Measurements from ENCODE around the gene ANKRD12.
"Not testable (repeated sequence)": the region's sequence is repeated elsewhere in the genome, so short reads cannot be mapped to it uniquely, and the experiment has no call there.

The ANKRD12 gene

DNA sequence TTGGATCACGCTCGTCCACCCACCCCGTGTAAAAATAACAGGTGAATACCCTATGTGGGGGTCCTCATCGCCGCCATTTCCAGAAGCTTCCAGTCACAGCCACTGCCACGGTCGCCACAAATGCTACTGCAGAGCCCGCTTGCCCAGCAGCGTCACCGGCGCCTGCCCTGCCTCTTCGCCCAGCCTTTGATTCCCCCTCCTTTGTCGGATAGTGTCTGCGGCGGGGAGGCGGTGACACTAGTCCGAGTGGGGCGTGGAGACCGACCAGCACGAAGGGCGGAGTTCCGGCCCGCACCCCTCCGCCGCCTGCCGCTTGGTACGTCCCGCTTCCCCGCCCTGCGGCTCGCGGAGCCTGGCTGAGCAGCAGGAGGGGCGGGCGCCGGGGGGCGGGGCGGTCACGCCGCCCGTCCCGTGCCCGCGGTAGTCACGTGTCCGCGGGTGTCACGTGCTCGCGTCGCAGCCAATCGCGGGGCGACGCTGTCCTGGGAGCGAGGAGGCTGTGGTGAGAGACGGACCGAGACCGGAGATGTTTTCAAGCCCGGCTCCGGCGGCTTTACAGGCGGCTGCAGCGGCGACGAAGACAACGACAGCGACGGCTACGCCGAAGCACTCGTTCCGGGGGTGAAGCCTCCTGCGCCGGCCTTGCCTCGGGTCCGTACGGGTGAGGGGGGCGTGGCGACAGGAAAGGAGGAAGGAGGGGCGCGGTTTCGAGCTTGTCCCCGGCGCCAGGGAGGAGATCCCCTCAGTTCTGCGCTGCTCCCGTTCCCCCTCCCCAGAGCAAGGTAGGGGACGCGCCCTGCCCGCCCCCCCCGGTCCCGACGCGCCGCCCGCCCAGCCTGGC is at the start of gene ANKRD12:
Gene ANKRD12 (plus strand): TSS at position 467 of the 841 bp plus-strand sequence. CDS start 45,652 bp downstream, outside the sequence.
- DNase-seq = peak; percentile 93

DNA sequence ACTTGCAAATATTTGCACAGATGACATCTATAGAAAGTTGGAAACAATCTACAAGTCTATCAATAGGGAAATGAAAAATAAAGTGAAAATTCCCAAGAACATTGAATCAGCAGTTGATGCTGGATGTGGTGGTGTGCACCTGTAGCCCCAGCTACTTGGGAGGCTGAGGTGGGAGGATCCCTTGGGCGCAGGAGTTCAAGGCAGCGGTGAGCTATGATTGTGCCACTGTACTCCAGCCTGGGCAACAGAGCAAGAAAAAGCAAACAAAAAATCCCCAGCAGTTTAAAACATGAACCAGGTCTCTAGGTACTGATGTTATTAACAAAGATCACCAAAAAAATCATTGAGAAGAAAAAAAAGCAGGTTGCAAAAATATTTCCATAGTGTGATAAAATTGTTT is 49.4 kb upstream of the ANKRD12 start:
- DNase-seq = no peak

- no peak for DNase-seq
These were observed 48.3 kb upstream of the ANKRD12 start for GRCh38 chr18:9088252-9088651.

- DNase-seq = not testable (repeated sequence)
These were observed 47.9 kb upstream of the ANKRD12 start for GRCh38 chr18:9088727-9089126.

DNA sequence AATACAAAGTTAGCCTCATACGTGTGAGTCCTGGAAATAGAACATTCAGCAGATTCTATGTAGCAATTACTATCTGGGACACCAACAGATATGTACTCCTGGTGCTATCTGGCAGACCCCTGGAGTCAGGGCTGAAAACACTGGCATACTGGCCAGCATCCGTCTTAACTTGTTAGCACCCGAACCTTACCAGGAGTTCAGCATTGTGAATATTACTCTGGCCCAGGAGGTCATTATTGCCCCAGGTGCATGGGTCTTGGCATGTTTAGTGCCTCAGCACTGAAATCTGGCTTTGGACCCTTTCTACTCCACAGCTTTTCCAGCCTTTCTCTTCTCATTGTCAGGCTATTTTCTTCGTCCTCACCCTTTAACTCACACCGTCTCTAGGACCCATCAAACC is 46.0 kb upstream of the ANKRD12 start:
- no peak for DNase-seq

DNA sequence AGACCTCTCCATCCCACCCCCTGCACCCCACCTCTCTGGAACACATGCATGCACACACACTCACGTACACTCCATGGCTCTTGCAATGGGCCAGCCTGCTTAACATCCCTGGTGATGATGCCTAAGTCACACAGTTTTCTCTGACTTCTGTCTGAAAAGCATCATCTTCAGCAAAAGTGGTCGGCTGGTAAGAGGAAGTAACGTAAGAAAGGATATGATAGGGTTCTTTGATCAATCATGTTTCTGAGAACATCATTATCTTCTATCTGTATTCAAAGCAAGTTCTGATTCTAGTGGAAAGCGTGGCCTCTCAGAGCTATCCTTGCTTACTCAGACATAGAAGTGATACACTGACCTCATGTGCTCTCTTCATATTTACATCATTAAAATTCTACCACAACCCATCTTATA is 45.5 kb upstream of the ANKRD12 start:
- no peak for DNase-seq

GRCh38 chr18:9092665-9093064 is 43.9 kb upstream of the ANKRD12 start:
- no peak for DNase-seq

DNA sequence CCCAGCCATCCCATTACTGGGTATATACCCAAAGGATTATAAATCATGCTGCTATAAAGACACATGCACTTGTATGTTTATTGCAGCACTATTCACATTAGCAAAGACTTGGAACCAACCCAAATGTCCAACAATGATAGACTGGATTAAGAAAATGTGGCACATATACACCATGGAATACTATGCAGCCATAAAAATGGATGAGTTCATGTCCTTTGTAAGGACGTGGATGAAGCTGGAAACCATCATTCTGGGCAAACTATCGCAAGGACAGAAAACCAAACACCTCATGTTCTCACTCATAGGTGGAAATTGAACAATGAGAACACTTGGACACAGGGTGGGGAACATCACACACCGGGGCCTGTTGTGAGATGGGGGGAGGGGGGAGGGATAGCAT is 43.5 kb upstream of the ANKRD12 start:
- not testable (repeated sequence) for DNase-seq

DNA sequence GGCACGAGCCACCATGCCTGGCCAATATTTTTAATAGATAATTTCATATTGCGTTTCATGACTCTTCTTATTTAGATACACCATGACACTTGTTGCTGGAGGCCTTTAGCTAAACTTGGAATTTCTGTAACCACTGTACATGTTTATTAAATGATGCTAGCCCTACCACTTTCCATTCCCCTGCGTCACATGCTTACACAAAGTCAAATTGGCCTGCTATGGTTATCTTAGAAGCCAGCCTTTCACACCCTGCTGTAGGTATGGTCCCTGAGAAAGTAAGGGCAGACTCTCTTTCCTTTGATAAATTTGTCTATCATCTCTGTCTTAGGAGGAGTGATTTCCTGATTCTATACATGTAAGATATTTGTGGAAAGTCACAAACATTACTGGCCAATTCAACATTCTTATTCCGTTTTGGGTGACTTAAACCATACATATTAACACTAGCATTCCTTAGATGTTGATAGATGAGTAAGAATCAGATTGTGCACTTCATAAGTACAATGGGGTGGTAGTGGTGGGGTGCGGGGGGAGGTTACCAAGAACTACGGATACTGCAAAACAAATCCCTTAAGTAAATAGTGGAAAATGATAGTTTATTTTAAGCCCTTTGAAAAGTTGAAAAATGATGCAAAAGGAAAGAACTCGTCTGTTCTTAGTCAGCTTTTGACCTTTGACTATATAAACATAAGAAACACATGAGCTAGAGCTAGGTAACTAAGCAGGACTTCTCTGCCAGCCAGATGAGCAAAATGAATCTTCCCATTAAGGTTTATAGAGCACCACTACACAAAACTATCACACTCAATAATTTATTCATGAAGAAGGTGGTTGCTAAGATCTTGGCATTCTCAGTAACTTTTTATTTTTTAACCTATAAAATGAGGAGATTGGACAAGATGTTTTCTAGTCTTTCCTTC is 42.0 kb upstream of the ANKRD12 start:
- no peak for DNase-seq

GRCh38 chr18:9095297-9096006 is 41.1 kb upstream of the ANKRD12 start:
- DNase-seq = no peak

DNA sequence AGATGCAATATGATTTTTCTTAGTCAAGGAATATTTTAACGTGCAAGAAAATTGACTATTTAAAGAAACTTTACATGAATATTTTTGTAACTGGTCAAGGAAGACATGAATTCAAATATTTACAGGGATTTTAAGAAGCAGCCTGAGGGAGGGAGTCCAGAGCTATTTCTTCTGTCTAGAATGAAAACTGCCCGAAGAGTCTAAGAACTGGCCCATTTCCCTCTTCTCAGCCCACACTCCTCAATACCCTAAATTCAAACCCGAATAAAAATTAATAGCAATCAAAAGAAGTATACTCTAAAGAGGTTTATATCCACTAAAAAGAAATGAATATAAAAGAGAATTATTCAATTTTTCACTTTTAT is 40.6 kb upstream of the ANKRD12 start:
- no peak for DNase-seq

- DNase-seq = no peak
These were observed 39.9 kb upstream of the ANKRD12 start for GRCh38 chr18:9096685-9097084.

DNA sequence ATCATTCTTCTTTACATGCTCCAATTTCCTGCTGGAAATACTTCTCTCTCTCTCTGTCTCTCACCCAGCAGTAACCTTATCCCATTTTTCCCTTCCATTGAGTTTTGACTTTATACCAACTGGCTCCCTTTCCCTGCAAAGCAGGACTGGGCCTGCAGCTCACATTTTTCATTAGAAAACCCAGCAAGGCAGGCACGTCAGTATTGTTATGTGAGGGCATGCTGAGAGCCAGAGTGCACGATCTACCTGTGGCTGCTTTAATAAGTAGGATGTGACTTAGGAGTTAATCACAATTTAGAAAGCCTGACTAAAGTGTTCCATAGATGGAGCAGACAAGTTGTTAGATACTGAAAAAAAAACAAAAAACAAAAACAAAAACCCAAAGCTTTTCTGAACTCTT is 39.2 kb upstream of the ANKRD12 start:
- no peak for DNase-seq

DNA sequence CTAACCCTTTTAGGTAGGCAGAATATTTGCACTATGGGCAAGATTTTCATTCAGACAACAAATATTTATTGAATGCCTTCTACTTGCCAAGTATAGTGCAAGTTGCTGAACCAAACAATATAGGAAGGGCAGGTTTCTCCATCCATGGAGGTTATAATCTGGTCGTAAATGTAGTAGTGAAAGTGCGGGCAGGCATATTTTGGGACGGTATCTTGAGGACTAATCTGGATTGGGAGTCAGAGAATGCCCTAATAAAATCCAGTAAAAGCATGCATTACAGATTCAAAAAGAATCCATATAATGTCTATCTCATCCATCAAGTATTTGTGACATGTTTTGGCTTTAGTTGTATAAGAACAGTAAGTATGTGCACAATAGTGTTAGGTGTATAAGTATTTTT is 35.8 kb upstream of the ANKRD12 start:
- DNase-seq = no peak

DNA sequence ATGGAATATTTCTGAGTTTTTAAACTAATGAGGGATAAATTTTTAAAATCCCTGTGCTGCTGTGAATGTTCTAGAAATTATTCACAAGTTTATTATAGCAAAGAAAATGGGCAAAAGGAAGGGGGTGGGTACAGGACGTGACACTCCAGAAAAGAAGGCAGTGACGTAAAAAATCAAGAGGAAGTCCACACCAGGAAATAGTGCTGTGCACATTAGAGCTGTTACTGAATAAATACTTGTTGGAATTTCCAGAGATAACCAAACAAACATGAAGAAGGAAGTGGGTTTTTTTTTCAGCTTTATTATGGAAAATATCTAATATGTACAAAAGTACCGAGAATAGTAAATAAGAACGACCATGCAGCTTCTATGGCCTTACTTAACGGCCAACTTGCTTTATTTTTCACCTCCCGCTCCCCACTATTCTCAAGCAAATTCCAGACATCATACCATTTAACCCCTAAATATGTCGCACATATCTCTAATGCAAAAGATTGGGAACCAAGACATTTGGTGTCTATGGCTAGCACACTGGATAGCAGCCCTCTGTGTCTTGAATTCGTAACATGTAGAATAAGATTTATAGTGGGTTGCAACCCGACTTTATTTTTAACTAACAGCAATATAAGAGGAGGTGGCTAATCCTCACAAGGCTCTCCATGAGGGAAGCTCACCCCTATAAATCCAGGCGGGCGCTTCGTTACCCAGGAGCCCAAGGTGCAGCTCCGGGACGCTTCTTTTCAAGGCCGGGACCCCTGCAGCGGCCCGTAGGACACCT is 34.7 kb upstream of the ANKRD12 start:
- DNase-seq = peak; percentile 62

- peak; percentile 95 for DNase-seq
These were observed 33.8 kb upstream of the ANKRD12 start, which contains the start of gene NDUFV2 for GRCh38 chr18:9102508-9103375. Gene NDUFV2 (plus strand): TSS chr18:9102699. CDS start chr18:9102744, 45 bp downstream.

DNA sequence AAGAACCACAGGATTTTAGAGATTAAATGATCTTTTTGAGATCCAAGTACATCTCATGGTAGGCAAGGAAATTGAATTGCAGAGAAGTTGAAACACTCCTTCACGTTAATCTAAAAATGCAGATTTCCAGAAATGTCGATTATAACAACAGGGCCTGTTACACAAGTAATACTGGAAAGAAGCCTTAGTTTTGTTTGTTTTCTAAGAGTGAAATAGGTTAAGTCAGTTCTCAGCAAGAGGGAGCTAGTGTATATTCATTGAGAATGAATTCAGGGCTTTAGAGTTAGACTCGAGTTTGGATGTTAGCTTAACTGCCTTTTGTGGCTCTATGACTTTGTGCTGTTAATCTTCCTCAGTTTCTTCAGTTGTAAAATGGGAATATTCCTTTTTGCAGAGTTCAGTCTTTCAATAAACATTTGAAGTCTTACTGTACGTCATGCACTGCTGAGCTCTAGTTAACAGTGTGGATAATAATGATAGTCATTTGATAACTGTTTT is 33.2 kb upstream of the ANKRD12 start:
- DNase-seq = no peak

DNA sequence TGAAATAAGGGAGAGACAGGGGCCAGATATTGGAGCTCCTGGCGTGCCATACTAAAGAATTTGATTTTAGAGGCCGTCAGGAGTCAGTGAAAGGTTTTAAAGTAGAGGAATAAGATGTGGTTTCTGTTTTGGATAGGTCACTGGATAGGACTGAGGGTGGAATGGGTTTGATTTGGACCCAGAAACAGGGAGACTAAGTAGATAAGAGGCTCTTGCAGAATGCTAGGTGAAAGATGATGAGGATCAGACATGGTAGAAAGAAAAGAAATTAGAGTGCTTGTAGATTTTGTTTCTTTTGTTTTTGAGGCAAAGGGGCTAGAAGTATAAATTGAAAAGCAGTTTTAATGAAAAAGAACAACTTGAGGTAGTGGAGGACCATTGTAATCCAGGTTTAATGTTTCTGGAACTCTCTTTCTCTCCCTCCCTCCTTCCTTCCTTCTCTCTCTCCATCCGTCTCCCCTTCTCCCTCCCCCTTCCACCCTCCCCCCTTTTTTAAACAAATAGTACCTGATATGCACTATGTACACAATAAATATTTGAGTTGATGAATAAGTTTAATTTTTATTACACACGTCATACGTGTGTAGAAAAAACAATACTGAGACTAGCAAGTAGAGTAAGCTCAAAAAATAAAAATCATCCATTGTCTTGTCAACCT is 32.2 kb upstream of the ANKRD12 start:
- DNase-seq = no peak

DNA sequence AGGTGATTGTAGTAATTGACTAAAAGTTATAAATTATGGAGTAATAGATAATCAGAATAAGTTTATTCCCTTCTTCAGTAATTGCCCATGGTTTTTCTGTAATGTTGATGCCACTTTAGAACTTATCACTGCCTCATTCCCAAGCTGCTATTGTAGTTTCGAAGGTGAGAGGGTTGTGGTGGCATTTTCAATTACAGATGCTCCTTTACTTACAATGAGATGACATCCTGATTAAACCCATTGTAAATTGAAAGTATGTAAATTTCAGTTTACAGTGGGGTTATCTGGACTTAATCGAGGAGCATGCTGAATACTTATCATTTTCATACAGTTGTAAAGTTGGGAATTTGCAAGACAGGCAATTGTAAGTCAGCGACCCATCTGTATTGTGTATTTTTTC is 31.2 kb upstream of the ANKRD12 start:
- no peak for DNase-seq

GRCh38 chr18:9106094-9106493 is 30.5 kb upstream of the ANKRD12 start:
- no peak for DNase-seq

Measured in NCI-H226 (cell line).